Fibroblast of peridontal ligament (primary cell): ENCODE results near the gene SMIM45.
"Not testable (repeated sequence)": the region's sequence is repeated elsewhere in the genome, so short reads cannot be mapped to it uniquely, and the experiment has no call there.

ENCODE experiments used
- DNase-seq: peaks from one replicate; pipeline ENCODE4 v3.0.0-alpha.2; 2010; ENCODE audit errors: extremely low read depth

SMIM45 gene

GRCh38 chr22:41934284-41935014 is 17.5 kb upstream of the SMIM45 start:
- DNase-seq, result no peak

- DNase-seq, result no peak
These were observed 17.0 kb upstream of the SMIM45 start for GRCh38 chr22:41935015-41935351.

GRCh38 chr22:41935509-41935908 is 16.4 kb upstream of the SMIM45 start:
- DNase-seq, result no peak

GRCh38 chr22:41936894-41937169 is 15.1 kb upstream of the SMIM45 start:
- no peak for DNase-seq

GRCh38 chr22:41939981-41940831 is 11.7 kb upstream of the SMIM45 start:
- DNase-seq, result no peak

GRCh38 chr22:41940832-41941765 is 10.9 kb upstream of the SMIM45 start:
- peak; percentile 98 for DNase-seq

GRCh38 chr22:41943661-41944209 is 8.2 kb upstream of the SMIM45 start:
- peak; percentile 8 for DNase-seq

- DNase-seq, result peak; percentile 88
These were observed 5.1 kb upstream of the SMIM45 start, which contains the start of gene CENPM for GRCh38 chr22:41946629-41947423. TSS of gene CENPM (minus strand) at chr22:41947152. CDS start at chr22:41947076, 76 bp downstream.

- DNase-seq, result no peak
These were observed 4.4 kb upstream of the SMIM45 start for GRCh38 chr22:41947424-41948080.

GRCh38 chr22:41948142-41948541 is 3.8 kb upstream of the SMIM45 start:
- no peak for DNase-seq

GRCh38 chr22:41948928-41949296 is 3.0 kb upstream of the SMIM45 start:
- DNase-seq, result not testable (repeated sequence)

GRCh38 chr22:41949297-41949965 is 2.5 kb upstream of the SMIM45 start:
- no peak for DNase-seq

GRCh38 chr22:41952713-41953112 is 763 bp downstream of the SMIM45 start:
- no peak for DNase-seq

- no peak for DNase-seq
These were observed 6.1 kb downstream of the SMIM45 start for GRCh38 chr22:41957941-41958556.

GRCh38 chr22:41963453-41964111 is 11.6 kb downstream of the SMIM45 start:
- peak; percentile 73 for DNase-seq

GRCh38 chr22:41964112-41964491 is 12.2 kb downstream of the SMIM45 start:
- no peak for DNase-seq

GRCh38 chr22:41966225-41966606 is 14.3 kb downstream of the SMIM45 start:
- DNase-seq, result no peak

GRCh38 chr22:41966607-41967240 is 14.8 kb downstream of the SMIM45 start:
- DNase-seq, result peak; percentile 92

- DNase-seq, result no peak
These were observed 16.7 kb downstream of the SMIM45 start for GRCh38 chr22:41968601-41969000.
